Left lung (tissue), 10 donors: ENCODE results near the gene ZNF319. TPM values are rescaled to one million over a fixed set of nuclear protein-coding genes. Genes with fewer than 3 reads are reported as not detected.
"Not testable (repeated sequence)": the region's sequence is repeated elsewhere in the genome, so short reads cannot be mapped to it uniquely, and the experiment has no call there.

Experiments
- ATAC-seq: fragments of 200-7000 bp; cut with Tn5 transposase; one replicate; pipeline ENCODE4 v1.9.1; 2020; ENCODE audit warnings: moderate library complexity
- DNase-seq, 4 donors: peaks; one replicate each; pipeline ENCODE4 v3.0.0-alpha.2; 2013 to 2020
- H3K27ac ChIP-seq, 2 donors: fragments of 200-600 bp; sonication (generic) in 1 of 2; one replicate each; pipeline versions ENCODE4 v1.5.0 to v1.8.0; 2020 to 2021
- H3K27me3 ChIP-seq, 2 donors: fragments of 200-600 bp; sonication (generic) in 1 of 2; one replicate each; pipeline versions ENCODE4 v1.5.0 to v1.8.0; 2020 to 2021
- H3K36me3 ChIP-seq, 2 donors: fragments of 200-600 bp; sonication (generic) in 1 of 2; one replicate each; pipeline versions ENCODE4 v1.5.0 to v1.8.0; 2020 to 2021
- H3K4me1 ChIP-seq, 2 donors: fragments of 200-600 bp; one replicate each; pipeline ENCODE4 v1.8.0; 2021
- H3K4me3 ChIP-seq, 2 donors: fragments of 200-600 bp; sonication (generic) in 1 of 2; one replicate each; pipeline versions ENCODE4 v1.5.0 to v1.8.0; 2020 to 2021; ENCODE audit warnings: mild to moderate bottlenecking in 1 of 2
- H3K9me3 ChIP-seq, 2 donors: fragments of 200-600 bp; sonication (generic) in 1 of 2; one replicate each; pipeline versions ENCODE4 v1.5.0 to v1.8.0; 2020 to 2021
- CTCF ChIP-seq, 2 donors: fragments of 200-600 bp; sonication (generic) in 1 of 2; IDR thresholded peaks; one replicate each; pipeline versions ENCODE4 v1.5.0 to v1.8.0; 2021; ENCODE audit warnings: antibody characterized with exemption in 2 of 2
- intact Hi-C, 2 donors: fragments of 100-400 bp; cut with DNase I; formaldehyde crosslinking; loops; one replicate each; pipeline versions ENCODE4 v1.11.2 to v1.14.2; 2022
- polyA plus RNA-seq, 6 donors: library from polyadenylated mRNA; unstranded; fragments of 120-200 nt; gene quantifications; one replicate each; pipeline ENCODE4 v1.2.1, GENCODE V29; 2013; ENCODE audit not compliant: insufficient read length in 6 of 6
- total RNA-seq, 2 donors: library from RNA; stranded (reverse); fragmentation: NEBNext Ultra II Directional; extraction: Animal tissue kit (Norgen Biotek cat#: 25700); gene quantifications; one replicate each; pipeline ENCODE4 v1.2.1, GENCODE V29; 2021
- donor health status: DM: no; HTN: yes; CAD: no.
- donor health status: DM: no; HTN: no; CAD: no.

The ZNF319 gene
- total and polyA plus RNA-seq, 8 donors: 7.8 to 12.0 (median 10.7) TPM

GRCh38 chr16:58009856-58010416, 9.5 kb upstream of the ZNF319 start:
- DNase-seq (peak in 1 of 4 donors; percentile 10), ATAC-seq (no peak)
- H3K27me3 ChIP-seq: no peaks in the 10 kb centered on the region
- no peaks in the 10 kb centered on the region for H3K9me3 ChIP-seq
- no peak for TF ChIP-seq CTCF (IDR thresholded peaks at IDR 0.05)
- intact Hi-C loops: loop anchor here in 1 of 2 donors (10.0 kb wide), 1 partner anchor 105 kb away; no protein-coding TSS in a partner anchor
- H3K27ac ChIP-seq: no peak overlapping the region
- H3K4me1 ChIP-seq: peaks cover 0 to 3% of the 10 kb centered on the region in 2 donors
- no peak overlapping the region for H3K4me3 ChIP-seq
- H3K36me3 ChIP-seq: peaks cover 0 to 82% of the 10 kb centered on the region in 2 donors

GRCh38 chr16:58004736-58005135, 4.3 kb upstream of the ZNF319 start:
- ATAC-seq, H3K4me3 ChIP-seq, H3K27ac ChIP-seq, H3K9me3 ChIP-seq, H3K27me3 ChIP-seq: not testable (repeated sequence)
- peaks cover 1 to 23% of the 10 kb centered on the region in 2 donors for H3K4me1 ChIP-seq
- H3K36me3 ChIP-seq: peaks cover 0 to 45% of the 10 kb centered on the region in 2 donors
- intact Hi-C loops: loop anchor here (5.0 to 10.0 kb wide), 2 partner anchors 100 to 107 kb away; no protein-coding TSS in a partner anchor
- DNase-seq: peak in 1 of 4 donors; percentile 52

- Histone ChIP-seq H3K9me3 (no peaks in the 10 kb centered on the region), H3K27me3 (no peaks in the 10 kb centered on the region), H3K4me3 (no peak overlapping the region), H3K4me1 (peaks cover 13 to 41% of the 10 kb centered on the region in 2 donors), H3K36me3 (peaks cover 0 to 39% of the 10 kb centered on the region in 2 donors), H3K27ac (no peak overlapping the region)
- ATAC-seq (no peak), DNase-seq (no peak)
- TF ChIP-seq CTCF (IDR thresholded peaks at IDR 0.05): no peak
- intact Hi-C loops: loop anchor here (5.0 to 10.0 kb wide), 2 partner anchors 98 to 106 kb away; no protein-coding TSS in a partner anchor
These were observed 2.5 kb upstream of the ZNF319 start for GRCh38 chr16:58002936-58003335.

GRCh38 chr16:58002416-58002800, 1.9 kb upstream of the ZNF319 start:
- ATAC-seq (no peak), DNase-seq (peak in 1 of 4 donors; percentile 53)
- Histone ChIP-seq H3K27me3 (no peaks in the 10 kb centered on the region), H3K36me3 (peaks cover 0 to 39% of the 10 kb centered on the region in 2 donors), H3K4me1 (peaks cover 15 to 47% of the 10 kb centered on the region in 2 donors), H3K9me3 (no peaks in the 10 kb centered on the region), H3K27ac (no peak overlapping the region), H3K4me3 (no peak overlapping the region)
- intact Hi-C loops: loop anchor here (5.0 to 10.0 kb wide), 2 partner anchors 98 to 105 kb away; no protein-coding TSS in a partner anchor
- TF ChIP-seq CTCF (IDR thresholded peaks at IDR 0.05): no peak

GRCh38 chr16:58001781-58002415, 1.4 kb upstream of the ZNF319 start:
- Histone ChIP-seq H3K27ac (peak overlapping the region in 1 of 2 donors; percentile 97), H3K4me1 (peaks cover 15 to 52% of the 10 kb centered on the region in 2 donors), H3K4me3 (peak overlapping the region; percentile 60 to 77), H3K9me3 (no peaks in the 10 kb centered on the region), H3K27me3 (no peaks in the 10 kb centered on the region), H3K36me3 (peaks cover 0 to 42% of the 10 kb centered on the region in 2 donors)
- DNase-seq (no peak), ATAC-seq (no peak)
- intact Hi-C loops: loop anchor here (5.0 to 10.0 kb wide), 2 partner anchors 97 to 105 kb away; no protein-coding TSS in a partner anchor
- TF ChIP-seq CTCF (IDR thresholded peaks at IDR 0.05): no peak
